Measurements from ENCODE around the gene RAB1A. TPM values are rescaled to one million over a fixed set of nuclear protein-coding genes. Genes with fewer than 3 reads are reported as not detected.

The RAB1A gene
- total and polyA plus RNA-seq, 9 of the 15 experiments (the other 6 are each of a cell fraction or from before 2014, with no cell fraction given): 43.8 to 163 (median 67.7) TPM

DNA sequence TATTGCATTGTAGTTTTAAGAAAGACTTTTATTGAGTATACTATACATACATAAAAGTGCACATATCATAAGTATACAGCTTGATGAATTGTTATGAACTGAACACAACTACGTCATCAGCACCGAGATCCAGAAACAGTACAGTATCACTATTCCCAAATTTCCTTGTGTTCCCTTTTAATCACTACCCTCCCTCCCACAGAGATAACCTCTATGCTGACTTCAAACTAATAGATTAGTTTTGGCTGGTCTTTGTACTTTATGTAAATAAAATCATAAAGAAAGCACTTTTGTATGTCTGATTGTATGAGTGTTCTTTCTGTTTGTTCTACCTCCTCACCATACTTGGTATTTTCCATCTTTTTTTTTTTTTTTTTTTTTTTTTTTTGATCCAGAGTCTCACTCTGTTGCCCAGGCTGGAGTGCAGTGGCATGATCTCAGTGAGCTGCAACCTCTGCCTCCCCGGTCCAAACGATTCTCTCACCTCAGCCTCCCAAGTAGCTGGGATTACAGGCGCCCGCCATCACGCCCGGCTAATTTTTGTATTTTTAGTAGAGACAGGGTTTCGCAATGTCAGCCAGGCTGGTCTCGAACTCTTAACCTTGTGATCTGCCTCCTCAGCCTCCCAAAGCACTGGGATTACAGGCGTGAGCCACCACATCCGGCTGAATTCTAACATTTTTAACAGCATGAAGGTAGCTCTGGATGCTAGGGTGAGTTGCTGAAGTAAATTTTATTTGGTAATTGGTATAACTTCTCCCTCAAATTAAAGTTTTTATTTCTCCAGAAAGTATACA is 43.3 kb upstream of the RAB1A start:
- FAIRE-seq (no peak), ATAC-seq (no peak), DNase-seq (ENCODE audit: extremely low read depth in 1 of 4, low spot score in 3 of 4) (no peak)
- H3K4me3 ChIP-seq: no peak overlapping the region
- H3K9me3 ChIP-seq (replicated peaks; ENCODE audit: control insufficient read depth, insufficient read depth, low read depth, low read length): no peaks in the 10 kb centered on the region
- H3K36me3 ChIP-seq (ENCODE audit: control insufficient read depth, insufficient read depth, low read length): no peaks in the 10 kb centered on the region
- H2AFZ ChIP-seq (ENCODE audit: low read depth, low read length): no peak overlapping the region
- in situ Hi-C loops (cut with MboI) (loop anchor here (25.0 kb wide), 1 partner anchor 261 kb away; no protein-coding TSS in a partner anchor), intact Hi-C loops (cut with micrococcal nuclease) (no loop called here)
- no peaks in the 10 kb centered on the region for H3K79me2 ChIP-seq (ENCODE audit: control insufficient read depth, insufficient read depth, low read length)
- no peak overlapping the region for H3K27ac ChIP-seq (ENCODE audit: extremely low read depth, low read depth, low read length)
- no peak overlapping the region for H3K4me2 ChIP-seq (ENCODE audit: insufficient read depth, low read length)
- peaks cover 0 to 12% of the 10 kb centered on the region in 2 experiments; a peak in 2 of 5 replicates for H3K4me1 ChIP-seq (replicated peaks in 1 of 2; ENCODE audit: control insufficient read depth in 2 of 2, insufficient read depth in 2 of 2, low read length in 2 of 2)
- no peaks in the 10 kb centered on the region for H3K9me1 ChIP-seq (ENCODE audit: control insufficient read depth, insufficient read depth, low read length)
- no TSS peak for BruUV-seq (replicated peaks)
- no peak overlapping the region for H3K9ac ChIP-seq (ENCODE audit: insufficient read depth in 1 of 2, low read depth in 2 of 2, low read length in 2 of 2)
- CTCF ChIA-PET (ENCODE audit: low intra/inter-chr PET ratio): no interaction called here
- no peaks in the 10 kb centered on the region for H4K20me1 ChIP-seq (replicated peaks; ENCODE audit: control insufficient read depth, insufficient read depth, low read length)
- POLR2A ChIA-PET: no interaction called here
- WGBS (ENCODE audit: insufficient coverage, low coverage, missing lambda C conversion rate): 20% methylated on average over 12 of the region's 12 CpGs
- H3K27me3 ChIP-seq (ENCODE audit: control insufficient read depth in 2 of 2, insufficient read depth in 2 of 2, low read length in 2 of 2): peaks cover 0 to 8% of the 10 kb centered on the region in 2 experiments; a peak in 1 of 5 replicates
- no peak for TF ChIP-seq ATF1 (CRISPR knock-in tag; IDR thresholded peaks at IDR 0.05)
- no peak for TF ChIP-seq ATF1 (tag; IDR thresholded peaks at IDR 0.05)
- TF ChIP-seq, protein P1, sequence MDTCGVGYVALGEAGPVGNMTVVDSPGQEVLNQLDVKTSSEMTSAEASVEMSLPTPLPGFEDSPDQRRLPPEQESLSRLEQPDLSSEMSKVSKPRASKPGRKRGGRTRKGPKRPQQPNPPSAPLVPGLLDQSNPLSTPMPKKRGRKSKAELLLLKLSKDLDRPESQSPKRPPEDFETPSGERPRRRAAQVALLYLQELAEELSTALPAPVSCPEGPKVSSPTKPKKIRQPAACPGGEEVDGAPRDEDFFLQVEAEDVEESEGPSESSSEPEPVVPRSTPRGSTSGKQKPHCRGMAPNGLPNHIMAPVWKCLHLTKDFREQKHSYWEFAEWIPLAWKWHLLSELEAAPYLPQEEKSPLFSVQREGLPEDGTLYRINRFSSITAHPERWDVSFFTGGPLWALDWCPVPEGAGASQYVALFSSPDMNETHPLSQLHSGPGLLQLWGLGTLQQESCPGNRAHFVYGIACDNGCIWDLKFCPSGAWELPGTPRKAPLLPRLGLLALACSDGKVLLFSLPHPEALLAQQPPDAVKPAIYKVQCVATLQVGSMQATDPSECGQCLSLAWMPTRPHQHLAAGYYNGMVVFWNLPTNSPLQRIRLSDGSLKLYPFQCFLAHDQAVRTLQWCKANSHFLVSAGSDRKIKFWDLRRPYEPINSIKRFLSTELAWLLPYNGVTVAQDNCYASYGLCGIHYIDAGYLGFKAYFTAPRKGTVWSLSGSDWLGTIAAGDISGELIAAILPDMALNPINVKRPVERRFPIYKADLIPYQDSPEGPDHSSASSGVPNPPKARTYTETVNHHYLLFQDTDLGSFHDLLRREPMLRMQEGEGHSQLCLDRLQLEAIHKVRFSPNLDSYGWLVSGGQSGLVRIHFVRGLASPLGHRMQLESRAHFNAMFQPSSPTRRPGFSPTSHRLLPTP (IDR thresholded peaks at IDR 0.05; ENCODE audit: borderline replicate concordance, extremely low read depth, insufficient read length): no peak
- TF ChIP-seq CTCF (IDR thresholded peaks at IDR 0.05 in 2 of 3, conservative IDR thresholded peaks at IDR 0.05 in 1 of 3; ENCODE audit: insufficient read depth in 2 of 3, low read depth in 1 of 3, low read length in 3 of 3): no peak
- no peak for TF ChIP-seq GABPB1 (CRISPR knock-in tag; IDR thresholded peaks at IDR 0.05)
- TF ChIP-seq NFRKB (IDR thresholded peaks at IDR 0.05; ENCODE audit: low read depth): no peak
- no peak for TF ChIP-seq PHF8 (IDR thresholded peaks at IDR 0.05; ENCODE audit: borderline replicate concordance, low read length)
- TF ChIP-seq OTX1 (CRISPR knock-in tag; IDR thresholded peaks at IDR 0.05): no peak
- TF ChIP-seq CEBPG (CRISPR knock-in tag; IDR thresholded peaks at IDR 0.05): peak; percentile 36; the same call in 1 of the 2 replicates
- peak; percentile 40 to 46; a peak in 1 of 4 replicates for TF ChIP-seq CEBPG (tag; conservative IDR thresholded peaks at IDR 0.05 in 1 of 2, IDR thresholded peaks at IDR 0.05 in 1 of 2)
- TF ChIP-seq MCM7 (IDR thresholded peaks at IDR 0.05): no peak
- TF ChIP-seq, protein P2, sequence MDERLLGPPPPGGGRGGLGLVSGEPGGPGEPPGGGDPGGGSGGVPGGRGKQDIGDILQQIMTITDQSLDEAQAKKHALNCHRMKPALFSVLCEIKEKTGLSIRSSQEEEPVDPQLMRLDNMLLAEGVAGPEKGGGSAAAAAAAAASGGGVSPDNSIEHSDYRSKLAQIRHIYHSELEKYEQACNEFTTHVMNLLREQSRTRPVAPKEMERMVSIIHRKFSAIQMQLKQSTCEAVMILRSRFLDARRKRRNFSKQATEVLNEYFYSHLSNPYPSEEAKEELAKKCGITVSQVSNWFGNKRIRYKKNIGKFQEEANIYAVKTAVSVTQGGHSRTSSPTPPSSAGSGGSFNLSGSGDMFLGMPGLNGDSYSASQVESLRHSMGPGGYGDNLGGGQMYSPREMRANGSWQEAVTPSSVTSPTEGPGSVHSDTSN (CRISPR knock-in tag; IDR thresholded peaks at IDR 0.05; ENCODE audit: low read depth): no peak
- TF ChIP-seq, protein P2 (tag; conservative IDR thresholded peaks at IDR 0.05; ENCODE audit: low read depth): no peak
- TF ChIP-seq DACH1 (IDR thresholded peaks at IDR 0.05; ENCODE audit: partially characterized antibody): no peak
- TF ChIP-seq RBM34 (IDR thresholded peaks at IDR 0.05; ENCODE audit: borderline replicate concordance, insufficient read depth, low read length): no peak

Data from K562 (cell line).